Ectodermal cell (in vitro differentiated cells): ENCODE measurements around the gene FCHO1.

Experiments
- H3K27ac ChIP-seq: 2 replicates; pipeline ENCODE4 v1.7.0; 2013; ENCODE audit warnings: mild to moderate bottlenecking, low read depth, low read length; ENCODE audit not compliant: insufficient read depth, poor library complexity, severe bottlenecking
- H3K27me3 ChIP-seq: 2 replicates; pipeline ENCODE4 v1.7.0; 2013; ENCODE audit warnings: mild to moderate bottlenecking, low read length; ENCODE audit not compliant: insufficient read depth, control insufficient read depth, poor library complexity, severe bottlenecking
- H3K36me3 ChIP-seq: one replicate; pipeline ENCODE4 v1.7.0; 2013; ENCODE audit warnings: low read length; ENCODE audit not compliant: control insufficient read depth, insufficient read depth
- H3K4me1 ChIP-seq: one replicate; pipeline ENCODE4 v1.7.0; 2013; ENCODE audit warnings: low read length; ENCODE audit not compliant: control insufficient read depth, insufficient read depth
- H3K4me3 ChIP-seq: 2 replicates; pipeline ENCODE4 v1.7.0; 2013; ENCODE audit warnings: low read depth, low read length, control low read depth; ENCODE audit not compliant: insufficient read depth
- H3K9me3 ChIP-seq: 2 replicates; pipeline ENCODE4 v1.7.0; 2013; ENCODE audit warnings: mild to moderate bottlenecking, low read length, moderate library complexity; ENCODE audit not compliant: control insufficient read depth
- WGBS, 2 experiments: methylation state at CpG; one replicate each; pipeline ENCODE4 v1.1.7; 2013; ENCODE audit warnings: missing lambda C conversion rate in 2 of 2; 5-methylcytosine and 5-hydroxymethylcytosine counted together

The FCHO1 gene

GRCh38 chr19:17720440-17720839 lies 30.8 kb upstream of the FCHO1 start:
- no peaks in the 10 kb centered on the region for H3K36me3 ChIP-seq
- peaks cover 8% of the 10 kb centered on the region for H3K4me1 ChIP-seq
- H3K27me3 ChIP-seq: no peaks in the 10 kb centered on the region
- no peak overlapping the region for H3K27ac ChIP-seq
- H3K9me3 ChIP-seq: no peaks in the 10 kb centered on the region
- 62 to 71% methylated on average over 7 of the region's 7 CpGs for WGBS, 2 experiments
- peak overlapping the region; percentile 76 for H3K4me3 ChIP-seq

- peaks cover 8% of the 10 kb centered on the region for H3K4me1 ChIP-seq
- no peaks in the 10 kb centered on the region for H3K36me3 ChIP-seq
- H3K9me3 ChIP-seq: no peaks in the 10 kb centered on the region
- 90 to 93% methylated on average over 12 of the region's 12 CpGs for WGBS, 2 experiments
- H3K27ac ChIP-seq: no peak overlapping the region
- no peaks in the 10 kb centered on the region for H3K27me3 ChIP-seq
- H3K4me3 ChIP-seq: no peak overlapping the region
Observed at GRCh38 chr19:17721111-17721628, 30.1 kb upstream of the FCHO1 start.

- no peak overlapping the region for H3K27ac ChIP-seq
- H3K9me3 ChIP-seq: no peaks in the 10 kb centered on the region
- 92 to 93% methylated on average over 8 of the region's 8 CpGs for WGBS, 2 experiments
- H3K4me3 ChIP-seq: no peak overlapping the region
- no peaks in the 10 kb centered on the region for H3K27me3 ChIP-seq
- no peaks in the 10 kb centered on the region for H3K36me3 ChIP-seq
- H3K4me1 ChIP-seq: peaks cover 8% of the 10 kb centered on the region
Observed at GRCh38 chr19:17721821-17722220, 29.5 kb upstream of the FCHO1 start.

- peaks cover 8% of the 10 kb centered on the region for H3K36me3 ChIP-seq
- peaks cover 8% of the 10 kb centered on the region for H3K4me1 ChIP-seq
- 94 to 96% methylated on average over 12 of the region's 12 CpGs for WGBS, 2 experiments
- H3K27ac ChIP-seq: no peak overlapping the region
- H3K9me3 ChIP-seq: no peaks in the 10 kb centered on the region
- no peak overlapping the region for H3K4me3 ChIP-seq
- no peaks in the 10 kb centered on the region for H3K27me3 ChIP-seq
Observed at GRCh38 chr19:17722655-17723240, 28.5 kb upstream of the FCHO1 start.

- Histone ChIP-seq H3K4me1 (peaks cover 8% of the 10 kb centered on the region), H3K36me3 (peaks cover 12% of the 10 kb centered on the region), H3K27ac (no peak overlapping the region), H3K27me3 (no peaks in the 10 kb centered on the region), H3K9me3 (no peaks in the 10 kb centered on the region), H3K4me3 (no peak overlapping the region)
- WGBS, 2 experiments: 92 to 96% methylated on average over 7 of the region's 7 CpGs
Observed at GRCh38 chr19:17724655-17725054, 26.6 kb upstream of the FCHO1 start.

GRCh38 chr19:17725422-17726078 lies 25.7 kb upstream of the FCHO1 start:
- H3K4me1 ChIP-seq: peaks cover 4% of the 10 kb centered on the region
- H3K27me3 ChIP-seq: no peaks in the 10 kb centered on the region
- H3K27ac ChIP-seq: no peak overlapping the region
- H3K9me3 ChIP-seq: no peaks in the 10 kb centered on the region
- 91 to 92% methylated on average over 21 of the region's 21 CpGs for WGBS, 2 experiments
- H3K36me3 ChIP-seq: peaks cover 19% of the 10 kb centered on the region
- no peak overlapping the region for H3K4me3 ChIP-seq

- no peaks in the 10 kb centered on the region for H3K9me3 ChIP-seq
- no peaks in the 10 kb centered on the region for H3K4me1 ChIP-seq
- no peaks in the 10 kb centered on the region for H3K27me3 ChIP-seq
- peaks cover 25% of the 10 kb centered on the region for H3K36me3 ChIP-seq
- no peak overlapping the region for H3K4me3 ChIP-seq
- WGBS, 2 experiments: 96 to 97% methylated on average over 59 of the region's 59 CpGs
- no peak overlapping the region for H3K27ac ChIP-seq
Observed at GRCh38 chr19:17726136-17726741, 25.0 kb upstream of the FCHO1 start.

GRCh38 chr19:17726964-17727773 lies 24.1 kb upstream of the FCHO1 start:
- H3K27ac ChIP-seq: no peak overlapping the region
- no peaks in the 10 kb centered on the region for H3K9me3 ChIP-seq
- peaks cover 28% of the 10 kb centered on the region for H3K36me3 ChIP-seq
- H3K27me3 ChIP-seq: no peaks in the 10 kb centered on the region
- no peak overlapping the region for H3K4me3 ChIP-seq
- 95% methylated on average over 62 of the region's 62 CpGs for WGBS, 2 experiments
- no peaks in the 10 kb centered on the region for H3K4me1 ChIP-seq

- 96% methylated on average over 19 of the region's 19 CpGs for WGBS, 2 experiments
- H3K36me3 ChIP-seq: peaks cover 33% of the 10 kb centered on the region
- H3K27ac ChIP-seq: no peak overlapping the region
- no peak overlapping the region for H3K4me3 ChIP-seq
- H3K27me3 ChIP-seq: no peaks in the 10 kb centered on the region
- no peaks in the 10 kb centered on the region for H3K9me3 ChIP-seq
- no peaks in the 10 kb centered on the region for H3K4me1 ChIP-seq
Observed at GRCh38 chr19:17727843-17728242, 23.4 kb upstream of the FCHO1 start.

- peaks cover 35% of the 10 kb centered on the region for H3K36me3 ChIP-seq
- H3K4me1 ChIP-seq: no peaks in the 10 kb centered on the region
- H3K27me3 ChIP-seq: no peaks in the 10 kb centered on the region
- H3K27ac ChIP-seq: no peak overlapping the region
- 95 to 97% methylated on average over 22 of the region's 22 CpGs for WGBS, 2 experiments
- no peak overlapping the region for H3K4me3 ChIP-seq
- no peaks in the 10 kb centered on the region for H3K9me3 ChIP-seq
Observed at GRCh38 chr19:17733127-17733526, 18.1 kb upstream of the FCHO1 start.
